SH-SY5Y (cell line): Measurements from ENCODE around the gene PRCD.

Experiments used
- GATA2 ChIP-seq: IDR thresholded peaks from 2 replicates; pipeline ENCODE4 v1.6.1; 2011; ENCODE audit warnings: mild to moderate bottlenecking, low read depth, low read length
- GATA3 ChIP-seq: IDR thresholded peaks from 2 replicates; pipeline ENCODE4 v1.6.1; 2011; ENCODE audit warnings: low read depth, mild to moderate bottlenecking, low read length, moderate library complexity

DNA sequence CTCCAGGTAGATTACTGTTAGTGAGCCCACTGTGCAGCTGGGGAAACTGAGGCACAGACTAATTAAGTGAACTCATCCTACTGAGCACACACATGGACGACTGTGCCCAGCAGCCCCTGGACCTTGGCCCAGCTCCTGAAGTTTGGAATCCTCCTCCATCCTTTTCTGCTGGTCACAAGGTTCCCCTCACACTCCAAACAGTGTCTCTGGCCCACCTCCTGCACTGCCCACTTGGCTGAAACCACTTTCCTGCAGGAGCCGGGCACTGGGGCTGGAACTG is 42.2 kb upstream of the PRCD start:
- TF ChIP-seq GATA2: no peak
- no peak for TF ChIP-seq GATA3
